Inflammatory macrophage treated with lipopolysaccharide for 1 hour (primary cell): ENCODE results near the gene CLDN5.
A peak's percentile ranks its signal among the peaks of the same experiment; 100 is the strongest.
"Not testable (repeated sequence)": the region's sequence is repeated elsewhere in the genome, so short reads cannot be mapped to it uniquely, and the experiment has no call there.

ENCODE experiments used
- DNase-seq, 2 donors: peaks; one replicate each; pipeline ENCODE4 v3.0.0-alpha.2; 2020 to 2022

CLDN5 gene

GRCh38 chr22:19547620-19548019 lies 23.4 kb upstream of the CLDN5 start:
- no peak for DNase-seq

- DNase-seq, result no peak
These were observed 22.5 kb upstream of the CLDN5 start for GRCh38 chr22:19546680-19547079.

GRCh38 chr22:19545935-19546207 lies 21.7 kb upstream of the CLDN5 start:
- no peak for DNase-seq

- no peak for DNase-seq
These were observed 19.9 kb upstream of the CLDN5 start for GRCh38 chr22:19543970-19544708.

GRCh38 chr22:19540394-19540793 lies 16.2 kb upstream of the CLDN5 start:
- DNase-seq, result no peak

- no peak for DNase-seq
These were observed 13.8 kb upstream of the CLDN5 start for GRCh38 chr22:19537941-19538488.

- no peak for DNase-seq
These were observed 12.4 kb upstream of the CLDN5 start for GRCh38 chr22:19536564-19536963.

- DNase-seq, result no peak
These were observed 10.8 kb upstream of the CLDN5 start for GRCh38 chr22:19535001-19535400.

GRCh38 chr22:19533857-19534256 lies 9.6 kb upstream of the CLDN5 start:
- DNase-seq, result no peak

- DNase-seq, result no peak
These were observed 8.9 kb upstream of the CLDN5 start for GRCh38 chr22:19533049-19533626.

- not testable (repeated sequence) for DNase-seq
These were observed 7.1 kb upstream of the CLDN5 start for GRCh38 chr22:19531327-19531726.

- no peak for DNase-seq
These were observed 6.5 kb upstream of the CLDN5 start for GRCh38 chr22:19530751-19531150.

GRCh38 chr22:19529811-19530210 lies 5.6 kb upstream of the CLDN5 start:
- no peak for DNase-seq

- DNase-seq, result no peak
These were observed 3.7 kb upstream of the CLDN5 start for GRCh38 chr22:19527861-19528417.

- DNase-seq, result no peak
These were observed 3.1 kb upstream of the CLDN5 start for GRCh38 chr22:19527321-19527721.

GRCh38 chr22:19526702-19527111 lies 2.5 kb upstream of the CLDN5 start:
- no peak for DNase-seq

- no peak for DNase-seq
These were observed 2.0 kb upstream of the CLDN5 start for GRCh38 chr22:19526076-19526701.

- no peak for DNase-seq
These were observed 1.5 kb upstream of the CLDN5 start for GRCh38 chr22:19525666-19526065.

GRCh38 chr22:19525116-19525660 lies 978 bp upstream of the CLDN5 start:
- no peak for DNase-seq

GRCh38 chr22:19523240-19524169 lies 705 bp downstream of the CLDN5 start:
- peak in 1 of 2 donors; percentile 23 for DNase-seq

GRCh38 chr22:19522881-19523239 lies 1.4 kb downstream of the CLDN5 start:
- DNase-seq, result no peak

GRCh38 chr22:19522190-19522880 lies 1.9 kb downstream of the CLDN5 start:
- DNase-seq, result no peak
